IPS-20b (cell line): ENCODE measurements around the gene AFAP1L2.

Experiments used
- H3K27ac ChIP-seq: one replicate; pipeline ENCODE4 v1.5.1; 2013; ENCODE audit warnings: low read length
- H3K27me3 ChIP-seq: 2 replicates; pipeline ENCODE4 v1.6.1; 2013; ENCODE audit warnings: mild to moderate bottlenecking, low read length, inconsistent platforms; ENCODE audit not compliant: insufficient read depth
- H3K36me3 ChIP-seq: 2 replicates; pipeline ENCODE4 v1.6.1; 2013; ENCODE audit warnings: low read depth, mild to moderate bottlenecking, inconsistent platforms, low read length, moderate library complexity; ENCODE audit not compliant: insufficient read depth
- H3K4me1 ChIP-seq: 2 replicates; pipeline ENCODE4 v1.6.1; 2013; ENCODE audit warnings: mild to moderate bottlenecking, control low read depth, inconsistent platforms, low read length, moderate library complexity; ENCODE audit not compliant: insufficient read depth
- H3K4me3 ChIP-seq: 2 replicates; pipeline ENCODE4 v1.5.1; 2013; ENCODE audit warnings: mild to moderate bottlenecking, low read length, inconsistent platforms
- H3K9ac ChIP-seq: 2 replicates; pipeline ENCODE4 v1.6.1; 2013; ENCODE audit warnings: low read depth, mild to moderate bottlenecking, inconsistent platforms, low read length, moderate library complexity
- H3K9me3 ChIP-seq: 2 replicates; pipeline ENCODE4 v1.6.1; 2013; ENCODE audit warnings: mild to moderate bottlenecking, low read depth, low read length, inconsistent platforms; ENCODE audit not compliant: insufficient read depth

Gene AFAP1L2

DNA sequence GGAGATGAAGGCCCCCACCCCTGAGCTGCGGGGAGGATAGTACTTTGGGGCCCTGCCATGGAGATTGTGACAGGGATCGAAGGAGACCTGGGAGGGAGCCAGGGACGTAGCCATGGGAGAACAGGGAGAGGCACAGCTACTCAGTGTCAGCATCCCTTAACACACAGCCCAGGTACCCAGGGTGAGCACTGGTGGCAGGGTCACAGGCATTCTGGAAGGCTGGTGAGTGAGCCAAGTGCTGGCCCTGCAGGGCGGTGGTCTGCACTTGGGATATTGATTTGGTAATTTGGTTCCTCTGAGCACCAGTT lies 125.5 kb downstream of the AFAP1L2 start:
- H3K27ac ChIP-seq = no peak overlapping the region
- no peak overlapping the region for H3K4me3 ChIP-seq
- no peak overlapping the region; the same call in 1 of the 2 replicates for H3K9ac ChIP-seq
- H3K27me3 ChIP-seq = no peaks in the 10 kb centered on the region
- H3K9me3 ChIP-seq = no peaks in the 10 kb centered on the region
- no peaks in the 10 kb centered on the region for H3K4me1 ChIP-seq
- no peaks in the 10 kb centered on the region for H3K36me3 ChIP-seq

DNA sequence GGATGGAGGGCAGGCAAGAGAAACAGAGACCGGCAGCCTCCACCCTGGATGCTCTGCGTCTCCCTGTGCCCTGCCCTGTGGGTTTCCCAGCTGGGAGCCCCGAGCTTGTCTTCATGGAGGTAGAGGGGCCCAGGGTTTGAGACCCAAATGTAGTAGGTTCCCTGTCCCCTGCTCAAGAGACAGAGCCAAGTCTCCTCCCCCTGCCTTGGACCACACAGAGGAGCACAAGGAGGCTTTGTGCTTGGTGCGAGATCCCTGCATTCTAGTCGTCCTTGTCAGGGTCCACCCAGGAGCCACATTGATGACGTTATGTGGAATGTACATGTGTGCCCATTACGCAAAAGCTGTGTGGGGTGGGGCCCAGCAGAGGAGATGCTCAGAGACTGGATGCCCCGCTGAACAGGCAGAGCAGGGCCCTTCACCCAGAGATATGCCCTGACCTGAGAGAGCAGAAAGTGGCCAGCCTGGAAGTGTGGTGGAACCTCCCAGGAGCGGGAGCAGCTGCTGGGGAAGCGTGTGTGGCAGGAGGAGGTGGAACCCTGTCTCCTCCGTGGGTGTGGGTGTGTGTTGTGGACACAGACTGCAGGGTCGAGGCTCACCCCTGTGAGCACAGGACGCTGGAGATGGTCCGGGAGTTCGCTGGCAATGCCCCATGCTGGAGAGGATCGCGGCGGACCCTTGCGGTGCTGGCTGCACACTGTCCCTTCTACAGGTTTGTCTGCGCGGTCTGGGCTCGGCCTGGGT lies 126.0 kb downstream of the AFAP1L2 start:
- no peaks in the 10 kb centered on the region for H3K9me3 ChIP-seq
- no peak overlapping the region for H3K27ac ChIP-seq
- H3K36me3 ChIP-seq = no peaks in the 10 kb centered on the region
- no peak overlapping the region for H3K9ac ChIP-seq
- H3K27me3 ChIP-seq = no peaks in the 10 kb centered on the region
- H3K4me3 ChIP-seq = no peak overlapping the region
- H3K4me1 ChIP-seq = no peaks in the 10 kb centered on the region

DNA sequence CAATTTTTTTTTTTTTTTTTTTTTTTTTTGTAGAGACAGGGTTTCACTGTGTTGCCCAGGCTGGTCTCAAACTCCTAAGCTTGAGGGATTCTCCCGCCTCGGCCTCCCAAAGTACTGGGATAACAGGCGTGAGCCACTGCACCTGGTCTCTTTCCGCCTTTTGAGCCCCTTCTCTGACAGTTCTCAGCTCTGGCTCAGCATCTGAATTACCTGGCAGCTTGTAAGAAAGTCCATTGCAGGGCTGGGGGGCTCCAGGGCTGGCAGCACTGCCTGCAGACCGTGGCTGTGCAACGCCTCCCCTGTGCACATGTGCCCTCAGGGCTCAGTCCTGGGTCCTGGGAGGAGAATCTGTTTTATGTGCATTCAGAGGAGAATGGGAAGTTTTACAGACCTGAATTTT lies 127.6 kb downstream of the AFAP1L2 start:
- H3K4me1 ChIP-seq = no peaks in the 10 kb centered on the region
- no peaks in the 10 kb centered on the region for H3K9me3 ChIP-seq
- H3K27ac ChIP-seq = no peak overlapping the region
- H3K36me3 ChIP-seq = no peaks in the 10 kb centered on the region
- no peak overlapping the region for H3K4me3 ChIP-seq
- no peaks in the 10 kb centered on the region for H3K27me3 ChIP-seq
- H3K9ac ChIP-seq = no peak overlapping the region

DNA sequence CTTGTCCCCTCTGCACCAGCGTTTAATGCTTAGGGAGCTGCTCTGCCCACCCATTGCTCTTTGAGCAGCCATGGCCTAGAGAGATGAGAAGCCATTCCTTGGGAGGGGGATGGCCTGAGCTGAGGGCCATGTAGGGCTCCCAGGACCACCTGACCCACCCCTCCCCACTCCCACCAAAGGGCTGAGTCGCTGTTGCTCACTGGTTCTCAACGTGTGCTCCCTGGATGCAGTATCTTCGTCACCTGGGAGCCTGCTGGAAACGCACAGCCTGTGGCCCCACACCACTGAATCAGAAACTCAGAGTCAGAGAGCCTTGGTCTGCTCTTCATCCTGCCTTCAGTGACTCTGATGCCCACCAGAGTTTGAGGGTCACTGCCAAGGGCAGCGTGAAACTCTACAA lies 128.2 kb downstream of the AFAP1L2 start:
- H3K27ac ChIP-seq = no peak overlapping the region
- no peaks in the 10 kb centered on the region for H3K27me3 ChIP-seq
- no peaks in the 10 kb centered on the region for H3K36me3 ChIP-seq
- H3K9ac ChIP-seq = no peak overlapping the region
- no peaks in the 10 kb centered on the region for H3K4me1 ChIP-seq
- H3K9me3 ChIP-seq = no peaks in the 10 kb centered on the region
- H3K4me3 ChIP-seq = no peak overlapping the region

DNA sequence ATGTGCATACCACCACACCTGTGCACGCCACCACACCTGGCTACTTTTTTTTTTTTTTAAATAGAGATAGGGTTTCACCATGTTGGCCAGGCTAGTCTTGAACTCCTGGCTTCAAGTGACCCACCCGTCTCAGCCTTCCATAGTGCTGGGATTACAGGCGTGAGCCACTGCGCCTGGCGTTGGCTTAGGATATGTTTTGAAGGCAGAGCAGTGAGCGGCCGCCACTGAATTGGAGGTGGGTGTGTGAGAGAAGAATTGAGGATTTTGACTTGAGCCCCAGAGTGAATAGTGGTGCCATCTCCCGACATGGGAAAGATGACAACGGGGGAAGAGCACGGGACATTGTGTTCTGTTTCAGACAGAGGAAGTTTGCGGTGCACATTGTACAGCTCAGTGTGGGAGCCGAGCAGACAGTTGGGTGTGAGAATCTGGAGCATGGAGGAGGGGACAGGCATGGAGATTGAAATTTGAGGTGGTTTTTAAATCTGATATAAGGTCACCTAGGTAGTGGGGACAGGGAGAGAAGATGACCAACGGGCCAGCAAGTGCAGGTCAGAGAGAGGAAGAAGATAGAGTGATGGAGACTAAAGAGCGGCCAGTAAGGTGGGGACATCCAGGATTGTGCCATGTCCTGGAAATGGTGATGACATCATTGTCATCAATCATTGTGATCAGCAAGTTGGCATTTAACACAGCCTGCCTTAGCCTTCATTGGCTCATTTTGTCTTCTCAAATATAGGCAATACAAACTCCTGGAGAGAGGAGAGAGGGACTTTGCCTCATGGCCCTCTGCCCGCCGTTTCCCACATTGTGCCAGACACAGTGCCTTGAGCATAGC lies 129.5 kb downstream of the AFAP1L2 start:
- no peak overlapping the region for H3K4me3 ChIP-seq
- H3K36me3 ChIP-seq = no peaks in the 10 kb centered on the region
- H3K4me1 ChIP-seq = no peaks in the 10 kb centered on the region
- no peaks in the 10 kb centered on the region for H3K9me3 ChIP-seq
- H3K9ac ChIP-seq = no peak overlapping the region
- no peak overlapping the region for H3K27ac ChIP-seq
- no peaks in the 10 kb centered on the region for H3K27me3 ChIP-seq

DNA sequence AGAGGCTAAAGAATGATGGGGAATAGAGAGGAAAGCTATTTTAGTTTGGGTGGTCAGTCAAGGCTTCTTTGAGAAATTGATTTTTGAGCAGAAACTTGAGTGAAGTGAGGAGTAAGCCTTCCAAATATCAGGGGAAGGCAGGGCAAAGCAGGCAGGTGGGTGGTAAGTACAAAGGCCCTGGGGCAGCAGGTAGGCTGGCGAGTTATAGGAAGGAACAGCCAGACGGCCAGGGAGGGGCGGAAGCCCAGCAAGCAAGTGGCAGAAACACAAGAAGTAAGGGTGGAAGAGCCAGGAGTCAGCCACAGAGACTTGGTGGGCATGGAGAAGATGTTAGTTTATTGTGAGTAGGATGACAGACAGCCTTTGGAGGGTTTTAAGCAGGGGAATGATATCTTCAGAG lies 130.4 kb downstream of the AFAP1L2 start:
- Histone ChIP-seq H3K27ac (no peak overlapping the region), H3K9me3 (no peaks in the 10 kb centered on the region), H3K36me3 (no peaks in the 10 kb centered on the region), H3K4me1 (no peaks in the 10 kb centered on the region), H3K27me3 (no peaks in the 10 kb centered on the region), H3K4me3 (no peak overlapping the region), H3K9ac (no peak overlapping the region)

DNA sequence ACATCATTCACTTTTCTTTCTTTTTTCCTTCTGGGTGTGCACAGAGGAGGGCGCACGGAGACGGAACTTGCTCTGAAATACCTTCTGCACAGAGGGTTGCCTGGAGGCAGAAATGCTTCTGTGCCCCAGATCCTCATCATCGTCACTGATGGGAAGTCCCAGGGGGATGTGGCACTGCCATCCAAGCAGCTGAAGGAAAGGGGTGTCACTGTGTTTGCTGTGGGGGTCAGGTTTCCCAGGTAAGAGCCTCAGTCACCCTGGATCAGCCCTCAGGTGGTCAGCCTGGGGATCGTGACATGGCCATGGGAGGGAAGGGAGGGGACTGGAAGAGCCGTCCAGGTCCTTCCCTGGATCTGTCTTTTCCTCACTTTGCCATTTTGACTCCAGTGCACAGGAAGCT lies 131.6 kb downstream of the AFAP1L2 start:
- Histone ChIP-seq H3K27ac (no peak overlapping the region), H3K27me3 (no peaks in the 10 kb centered on the region), H3K36me3 (no peaks in the 10 kb centered on the region), H3K4me1 (no peaks in the 10 kb centered on the region), H3K4me3 (no peak overlapping the region), H3K9ac (no peak overlapping the region), H3K9me3 (no peaks in the 10 kb centered on the region)

DNA sequence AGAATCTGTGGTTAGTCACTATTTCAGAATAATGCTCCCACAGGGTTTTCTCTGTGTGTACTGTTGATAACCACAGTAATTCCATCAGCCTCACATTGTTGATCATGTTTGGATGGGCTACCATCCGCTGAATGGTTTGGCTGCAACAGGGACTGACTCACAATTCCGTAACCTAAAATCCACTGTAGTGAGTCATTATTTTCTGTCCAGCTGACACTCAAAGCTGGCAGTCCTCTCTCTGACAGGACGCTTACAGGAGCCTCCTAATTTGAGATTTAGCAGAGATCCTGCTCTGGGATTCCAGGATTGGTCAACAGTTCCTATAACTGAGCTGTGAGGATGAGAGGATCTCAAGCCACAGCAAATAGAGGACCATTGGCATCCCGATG lies 132.5 kb downstream of the AFAP1L2 start:
- Histone ChIP-seq H3K36me3 (no peaks in the 10 kb centered on the region), H3K27me3 (no peaks in the 10 kb centered on the region), H3K9me3 (no peaks in the 10 kb centered on the region), H3K27ac (no peak overlapping the region), H3K4me1 (no peaks in the 10 kb centered on the region), H3K9ac (no peak overlapping the region), H3K4me3 (no peak overlapping the region)

GRCh38 chr10:114271075-114271778 lies 133.1 kb downstream of the AFAP1L2 start:
- no peaks in the 10 kb centered on the region for H3K27me3 ChIP-seq
- H3K4me3 ChIP-seq = no peak overlapping the region
- no peak overlapping the region for H3K27ac ChIP-seq
- no peak overlapping the region for H3K9ac ChIP-seq
- H3K9me3 ChIP-seq = no peaks in the 10 kb centered on the region
- no peaks in the 10 kb centered on the region for H3K36me3 ChIP-seq
- H3K4me1 ChIP-seq = no peaks in the 10 kb centered on the region

DNA sequence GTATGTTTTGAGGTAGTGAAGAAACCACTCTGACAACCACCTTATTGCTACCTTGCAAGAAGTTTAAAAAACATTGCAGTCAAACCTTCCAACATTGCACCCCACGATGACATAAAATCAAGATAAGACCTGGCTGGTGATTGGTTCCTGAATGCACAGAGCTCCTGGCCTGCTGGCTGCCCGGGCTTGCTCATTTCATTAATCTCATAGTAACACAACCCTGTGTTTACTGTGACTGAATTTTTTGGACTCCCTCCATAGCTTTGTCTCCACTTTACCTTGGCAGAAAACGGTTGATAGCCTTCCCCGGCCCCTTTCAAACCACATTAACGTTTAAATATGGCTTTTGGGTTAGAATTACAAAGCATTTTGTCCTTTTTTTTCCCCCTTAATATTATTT lies 137.8 kb downstream of the AFAP1L2 start:
- H3K27me3 ChIP-seq = no peaks in the 10 kb centered on the region
- no peaks in the 10 kb centered on the region for H3K4me1 ChIP-seq
- no peak overlapping the region for H3K9ac ChIP-seq
- no peaks in the 10 kb centered on the region for H3K36me3 ChIP-seq
- no peaks in the 10 kb centered on the region for H3K9me3 ChIP-seq
- H3K27ac ChIP-seq = no peak overlapping the region
- H3K4me3 ChIP-seq = no peak overlapping the region

DNA sequence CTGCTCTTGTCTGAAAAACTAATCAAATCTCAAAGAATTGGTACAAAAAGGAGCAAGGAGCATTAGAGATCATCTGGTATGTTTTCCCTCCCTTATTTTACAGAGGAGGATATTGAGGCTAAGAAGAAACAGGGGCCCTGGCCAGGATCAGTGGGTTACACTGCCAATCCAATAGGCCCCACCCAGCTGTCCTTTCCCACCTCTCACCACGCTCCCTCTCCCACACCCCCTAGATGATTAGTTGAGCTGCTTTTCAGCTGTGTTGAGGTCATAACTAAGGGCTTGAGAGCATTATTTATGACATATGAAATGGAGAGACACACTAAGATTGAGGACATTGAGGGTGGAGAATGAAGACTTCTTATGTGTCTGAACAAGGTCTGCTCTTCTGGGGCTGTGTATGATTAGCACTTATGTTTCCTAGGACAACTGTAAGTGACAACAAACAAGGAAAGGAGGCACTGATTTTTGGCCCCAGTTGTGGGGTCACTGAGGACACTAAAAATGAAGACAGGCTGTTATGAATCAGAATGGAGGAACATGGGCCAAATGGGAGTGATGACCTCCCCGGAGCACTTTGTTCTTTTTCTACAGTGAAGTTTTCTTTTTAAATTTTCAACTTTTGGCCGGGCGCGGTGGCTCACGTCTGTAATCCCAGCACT lies 138.8 kb downstream of the AFAP1L2 start:
- H3K9ac ChIP-seq = no peak overlapping the region
- no peaks in the 10 kb centered on the region for H3K27me3 ChIP-seq
- no peaks in the 10 kb centered on the region for H3K9me3 ChIP-seq
- H3K4me1 ChIP-seq = no peaks in the 10 kb centered on the region
- H3K27ac ChIP-seq = no peak overlapping the region
- H3K4me3 ChIP-seq = no peak overlapping the region
- no peaks in the 10 kb centered on the region for H3K36me3 ChIP-seq
